CD4-positive, CD25-positive, alpha-beta regulatory T cell (primary cell): ENCODE measurements around the gene ENGASE. TPM values are rescaled to one million over a fixed set of nuclear protein-coding genes. Genes with fewer than 3 reads are reported as not detected.

Source experiments
- ATAC-seq, 2 donors: fragments of 150-1000 bp; cut with Tn5 transposase; one replicate each; pipeline ENCODE4 v1.10.0; 2021; ENCODE audit warnings: low read depth in 2 of 2, moderate number of reproducible peaks in 2 of 2, moderate library complexity in 1 of 2
- DNase-seq, 3 donors: peaks; one replicate each; pipeline versions ENCODE4 v3.0.0 to v3.0.0-alpha.2; 2012 to 2022; ENCODE audit warnings: mixed read lengths in 1 of 3
- H3K27ac ChIP-seq: one replicate; pipeline ENCODE4 v1.7.0; 2013; ENCODE audit warnings: mild to moderate bottlenecking, low read length; ENCODE audit not compliant: insufficient read depth, poor library complexity, severe bottlenecking
- H3K27me3 ChIP-seq: one replicate; pipeline ENCODE4 v1.7.0; 2013; ENCODE audit warnings: low read length; ENCODE audit not compliant: control insufficient read depth, insufficient read depth
- H3K36me3 ChIP-seq: one replicate; pipeline ENCODE4 v1.7.0; 2013; ENCODE audit warnings: mild to moderate bottlenecking, low read length, moderate library complexity; ENCODE audit not compliant: control insufficient read depth, insufficient read depth
- H3K4me1 ChIP-seq: 2 replicates; pipeline ENCODE4 v1.7.0; 2013; ENCODE audit warnings: mild to moderate bottlenecking, low read length; ENCODE audit not compliant: insufficient read depth, control insufficient read depth, poor library complexity, severe bottlenecking
- H3K4me3 ChIP-seq: one replicate; pipeline ENCODE4 v1.7.0; 2013; ENCODE audit warnings: low read depth, mild to moderate bottlenecking, low read length, moderate library complexity
- H3K9me3 ChIP-seq, 2 experiments: 1 replicate in 1 of 2; 2 replicates in 1 of 2; pipeline ENCODE4 v1.7.0; 2013; ENCODE audit warnings: low read length in 2 of 2, mild to moderate bottlenecking in 1 of 2, moderate library complexity in 1 of 2; ENCODE audit not compliant: control insufficient read depth in 2 of 2
- H3K27ac Mint-ChIP-seq, 3 donors: one replicate each; pipeline ENCODE4 v1.8.0; 2020 to 2022; ENCODE audit warnings: mild to moderate bottlenecking in 3 of 3, mixed read lengths in 3 of 3, moderate library complexity in 2 of 3
- H3K27me3 Mint-ChIP-seq: one replicate; pipeline ENCODE4 v1.8.0; 2022; ENCODE audit warnings: mild to moderate bottlenecking, mixed read lengths
- H3K36me3 Mint-ChIP-seq: one replicate; pipeline ENCODE4 v1.8.0; 2020; ENCODE audit warnings: mixed read lengths
- H3K4me1 Mint-ChIP-seq, 4 donors: one replicate each; pipeline ENCODE4 v1.8.0; 2020 to 2022; ENCODE audit warnings: mixed read lengths in 4 of 4, mild to moderate bottlenecking in 1 of 4
- H3K4me3 Mint-ChIP-seq, 4 donors: one replicate each; pipeline ENCODE4 v1.8.0; 2020 to 2022; ENCODE audit warnings: mild to moderate bottlenecking in 4 of 4, mixed read lengths in 4 of 4, moderate library complexity in 3 of 4
- H3K9me3 Mint-ChIP-seq, 7 donors: one replicate each; pipeline ENCODE4 v1.8.0; 2020 to 2022; ENCODE audit warnings: mixed read lengths in 7 of 7, mild to moderate bottlenecking in 3 of 7, moderate library complexity in 2 of 7
- polyA plus RNA-seq, 4 donors: library from polyadenylated mRNA; unstranded; fragments of 300-500 nt; fragmentation: Illumina TruSeq; gene quantifications; one replicate each; pipeline ENCODE4 v1.2.3, GENCODE V29; 2021
- total RNA-seq: library from RNA; stranded (reverse); gene quantifications from one replicate; pipeline ENCODE4 v1.2.3, GENCODE V29; 2022

ENGASE gene
- total and polyA plus RNA-seq, 5 donors from 2014 or later: 1.1 to 91.9 (median 2.6) TPM

DNA sequence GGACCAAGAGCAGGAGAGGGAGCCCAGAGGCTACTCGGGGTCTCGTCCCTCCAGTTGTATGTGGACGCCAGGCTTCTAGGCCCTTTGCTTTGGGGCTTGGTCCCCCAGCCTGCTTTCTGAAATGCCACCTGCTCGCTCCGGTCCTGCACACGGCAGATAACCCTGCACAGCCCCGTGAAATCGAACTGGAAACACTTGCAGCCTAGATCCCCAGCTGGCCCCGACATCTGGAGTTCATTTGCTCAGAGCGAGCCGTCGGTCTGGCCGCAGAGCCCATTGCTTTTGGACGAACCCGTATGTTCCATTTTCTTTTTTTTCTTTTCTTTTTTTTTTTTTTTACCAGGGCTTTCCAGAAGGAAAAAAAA is 27.7 kb upstream of the ENGASE start:
- peaks cover 0 to 1% (median 0%) of the 10 kb centered on the region in 7 donors for H3K9me3 Mint-ChIP-seq
- Histone ChIP-seq H3K27me3 (no peaks in the 10 kb centered on the region), H3K36me3 (no peaks in the 10 kb centered on the region), H3K9me3 (no peaks in the 10 kb centered on the region), H3K4me1 (no peaks in the 10 kb centered on the region), H3K4me3 (no peak overlapping the region), H3K27ac (no peak overlapping the region)
- H3K27me3 Mint-ChIP-seq: no peaks in the 10 kb centered on the region
- no peak for DNase-seq
- ATAC-seq: no peak
- no peak overlapping the region for H3K27ac Mint-ChIP-seq
- no peaks in the 10 kb centered on the region for H3K36me3 Mint-ChIP-seq
- no peak overlapping the region for H3K4me3 Mint-ChIP-seq
- peaks cover 0 to 9% (median 4%) of the 10 kb centered on the region in 4 donors for H3K4me1 Mint-ChIP-seq

DNA sequence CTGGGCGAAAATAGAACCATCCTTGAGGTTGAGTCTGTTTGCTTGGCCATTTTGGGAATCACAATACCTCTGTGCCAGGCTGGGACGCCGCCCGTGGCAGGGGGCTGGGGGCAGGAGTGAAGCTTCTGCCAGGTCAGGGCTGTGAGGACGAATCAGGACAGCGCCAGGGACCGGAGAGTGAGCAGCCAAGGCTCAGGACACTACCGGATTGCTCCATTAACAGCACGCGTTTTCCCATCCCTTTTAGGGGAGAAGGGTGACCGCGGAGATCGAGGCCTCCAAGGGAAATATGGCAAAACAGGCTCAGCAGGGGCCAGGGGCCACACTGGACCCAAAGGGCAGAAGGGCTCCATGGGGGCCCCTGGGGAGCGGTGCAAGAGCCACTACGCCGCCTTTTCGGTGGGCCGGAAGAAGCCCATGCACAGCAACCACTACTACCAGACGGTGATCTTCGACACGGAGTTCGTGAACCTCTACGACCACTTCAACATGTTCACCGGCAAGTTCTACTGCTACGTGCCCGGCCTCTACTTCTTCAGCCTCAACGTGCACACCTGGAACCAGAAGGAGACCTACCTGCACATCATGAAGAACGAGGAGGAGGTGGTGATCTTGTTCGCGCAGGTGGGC is 27.2 kb upstream of the ENGASE start:
- H3K27me3 Mint-ChIP-seq: no peaks in the 10 kb centered on the region
- H3K9me3 ChIP-seq: no peaks in the 10 kb centered on the region
- H3K9me3 Mint-ChIP-seq: peaks cover 0 to 1% (median 0%) of the 10 kb centered on the region in 7 donors
- H3K4me1 Mint-ChIP-seq: peaks cover 0 to 9% (median 4%) of the 10 kb centered on the region in 4 donors
- no peak overlapping the region for H3K27ac Mint-ChIP-seq
- H3K36me3 ChIP-seq: no peaks in the 10 kb centered on the region
- H3K27ac ChIP-seq: no peak overlapping the region
- H3K27me3 ChIP-seq: no peaks in the 10 kb centered on the region
- no peaks in the 10 kb centered on the region for H3K4me1 ChIP-seq
- ATAC-seq (no peak), DNase-seq (no peak)
- no peak overlapping the region for H3K4me3 Mint-ChIP-seq
- H3K4me3 ChIP-seq: no peak overlapping the region
- no peaks in the 10 kb centered on the region for H3K36me3 Mint-ChIP-seq

DNA sequence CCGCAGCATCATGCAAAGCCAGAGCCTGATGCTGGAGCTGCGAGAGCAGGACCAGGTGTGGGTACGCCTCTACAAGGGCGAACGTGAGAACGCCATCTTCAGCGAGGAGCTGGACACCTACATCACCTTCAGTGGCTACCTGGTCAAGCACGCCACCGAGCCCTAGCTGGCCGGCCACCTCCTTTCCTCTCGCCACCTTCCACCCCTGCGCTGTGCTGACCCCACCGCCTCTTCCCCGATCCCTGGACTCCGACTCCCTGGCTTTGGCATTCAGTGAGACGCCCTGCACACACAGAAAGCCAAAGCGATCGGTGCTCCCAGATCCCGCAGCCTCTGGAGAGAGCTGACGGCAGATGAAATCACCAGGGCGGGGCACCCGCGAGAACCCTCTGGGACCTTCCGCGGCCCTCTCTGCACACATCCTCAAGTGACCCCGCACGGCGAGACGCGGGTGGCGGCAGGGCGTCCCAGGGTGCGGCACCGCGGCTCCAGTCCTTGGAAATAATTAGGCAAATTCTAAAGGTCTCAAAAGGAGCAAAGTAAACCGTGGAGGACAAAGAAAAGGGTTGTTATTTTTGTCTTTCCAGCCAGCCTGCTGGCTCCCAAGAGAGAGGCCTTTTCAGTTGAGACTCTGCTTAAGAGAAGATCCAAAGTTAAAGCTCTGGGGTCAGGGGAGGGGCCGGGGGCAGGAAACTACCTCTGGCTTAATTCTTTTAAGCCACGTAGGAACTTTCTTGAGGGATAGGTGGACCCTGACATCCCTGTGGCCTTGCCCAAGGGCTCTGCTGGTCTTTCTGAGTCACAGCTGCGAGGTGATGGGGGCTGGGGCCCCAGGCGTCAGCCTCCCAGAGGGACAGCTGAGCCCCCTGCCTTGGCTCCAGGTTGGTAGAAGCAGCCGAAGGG is 26.4 kb upstream of the ENGASE start:
- H3K36me3 Mint-ChIP-seq: no peaks in the 10 kb centered on the region
- no peak overlapping the region for H3K4me3 Mint-ChIP-seq
- Histone ChIP-seq H3K4me1 (no peaks in the 10 kb centered on the region), H3K9me3 (no peaks in the 10 kb centered on the region), H3K27me3 (no peaks in the 10 kb centered on the region), H3K4me3 (no peak overlapping the region), H3K27ac (no peak overlapping the region), H3K36me3 (no peaks in the 10 kb centered on the region)
- DNase-seq (no peak), ATAC-seq (no peak)
- H3K4me1 Mint-ChIP-seq: peaks cover 0 to 9% (median 3%) of the 10 kb centered on the region in 4 donors
- H3K9me3 Mint-ChIP-seq: peaks cover 0 to 1% (median 0%) of the 10 kb centered on the region in 7 donors
- peaks cover under 1% of the 10 kb centered on the region for H3K27me3 Mint-ChIP-seq
- H3K27ac Mint-ChIP-seq: no peak overlapping the region

DNA sequence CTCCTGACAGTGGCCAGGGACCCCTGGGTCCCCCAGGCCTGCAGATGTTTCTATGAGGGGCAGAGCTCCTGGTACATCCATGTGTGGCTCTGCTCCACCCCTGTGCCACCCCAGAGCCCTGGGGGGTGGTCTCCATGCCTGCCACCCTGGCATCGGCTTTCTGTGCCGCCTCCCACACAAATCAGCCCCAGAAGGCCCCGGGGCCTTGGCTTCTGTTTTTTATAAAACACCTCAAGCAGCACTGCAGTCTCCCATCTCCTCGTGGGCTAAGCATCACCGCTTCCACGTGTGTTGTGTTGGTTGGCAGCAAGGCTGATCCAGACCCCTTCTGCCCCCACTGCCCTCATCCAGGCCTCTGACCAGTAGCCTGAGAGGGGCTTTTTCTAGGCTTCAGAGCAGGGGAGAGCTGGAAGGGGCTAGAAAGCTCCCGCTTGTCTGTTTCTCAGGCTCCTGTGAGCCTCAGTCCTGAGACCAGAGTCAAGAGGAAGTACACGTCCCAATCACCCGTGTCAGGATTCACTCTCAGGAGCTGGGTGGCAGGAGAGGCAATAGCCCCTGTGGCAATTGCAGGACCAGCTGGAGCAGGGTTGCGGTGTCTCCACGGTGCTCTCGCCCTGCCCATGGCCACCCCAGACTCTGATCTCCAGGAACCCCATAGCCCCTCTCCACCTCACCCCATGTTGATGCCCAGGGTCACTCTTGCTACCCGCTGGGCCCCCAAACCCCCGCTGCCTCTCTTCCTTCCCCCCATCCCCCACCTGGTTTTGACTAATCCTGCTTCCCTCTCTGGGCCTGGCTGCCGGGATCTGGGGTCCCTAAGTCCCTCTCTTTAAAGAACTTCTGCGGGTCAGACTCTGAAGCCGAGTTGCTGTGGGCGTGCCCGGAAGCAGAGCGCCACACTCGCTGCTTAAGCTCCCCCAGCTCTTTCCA is 25.5 kb upstream of the ENGASE start:
- no peak overlapping the region for H3K27ac Mint-ChIP-seq
- no peaks in the 10 kb centered on the region for H3K9me3 ChIP-seq
- peaks cover 9% of the 10 kb centered on the region for H3K27me3 Mint-ChIP-seq
- H3K4me3 ChIP-seq: no peak overlapping the region
- no peaks in the 10 kb centered on the region for H3K4me1 ChIP-seq
- H3K27me3 ChIP-seq: no peaks in the 10 kb centered on the region
- ATAC-seq (no peak), DNase-seq (no peak)
- peaks cover 1% of the 10 kb centered on the region for H3K36me3 Mint-ChIP-seq
- no peak overlapping the region for H3K27ac ChIP-seq
- peaks cover 0 to 9% (median 2%) of the 10 kb centered on the region in 4 donors for H3K4me1 Mint-ChIP-seq
- H3K9me3 Mint-ChIP-seq: peaks cover 0 to 8% (median 3%) of the 10 kb centered on the region in 7 donors
- no peaks in the 10 kb centered on the region for H3K36me3 ChIP-seq
- H3K4me3 Mint-ChIP-seq: no peak overlapping the region

DNA sequence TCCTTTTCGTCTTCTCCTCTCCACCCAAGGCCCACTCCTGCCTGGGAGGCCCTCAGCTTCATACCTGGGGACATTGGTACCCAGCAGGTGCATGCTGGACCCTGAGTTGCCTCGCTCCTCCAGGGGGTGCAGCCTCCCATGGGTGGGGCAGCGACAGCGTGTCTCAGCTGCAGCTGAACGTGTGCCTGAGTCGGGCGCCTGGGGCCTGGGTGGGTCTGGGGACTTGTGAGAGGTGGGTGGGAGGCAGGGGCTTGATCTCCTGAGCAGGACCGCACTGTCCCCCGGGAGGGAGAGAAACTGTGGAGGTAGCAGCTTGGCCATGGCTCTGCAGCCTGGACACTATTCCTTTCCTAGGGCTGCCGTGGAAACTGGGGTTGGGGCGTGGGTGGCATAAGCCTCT is 24.8 kb upstream of the ENGASE start:
- H3K9me3 ChIP-seq: peaks cover 0 to 2% of the 10 kb centered on the region in 2 experiments
- Mint-ChIP-seq H3K4me3 (no peak overlapping the region), H3K27me3 (peaks cover 10% of the 10 kb centered on the region), H3K36me3 (peaks cover 4% of the 10 kb centered on the region), H3K9me3 (peaks cover 0 to 15% (median 3%) of the 10 kb centered on the region in 7 donors), H3K27ac (no peak overlapping the region), H3K4me1 (peaks cover 0 to 9% (median 2%) of the 10 kb centered on the region in 4 donors)
- H3K4me1 ChIP-seq: no peaks in the 10 kb centered on the region
- H3K27ac ChIP-seq: no peak overlapping the region
- no peaks in the 10 kb centered on the region for H3K36me3 ChIP-seq
- no peak overlapping the region for H3K4me3 ChIP-seq
- DNase-seq (no peak), ATAC-seq (no peak)
- no peaks in the 10 kb centered on the region for H3K27me3 ChIP-seq

DNA sequence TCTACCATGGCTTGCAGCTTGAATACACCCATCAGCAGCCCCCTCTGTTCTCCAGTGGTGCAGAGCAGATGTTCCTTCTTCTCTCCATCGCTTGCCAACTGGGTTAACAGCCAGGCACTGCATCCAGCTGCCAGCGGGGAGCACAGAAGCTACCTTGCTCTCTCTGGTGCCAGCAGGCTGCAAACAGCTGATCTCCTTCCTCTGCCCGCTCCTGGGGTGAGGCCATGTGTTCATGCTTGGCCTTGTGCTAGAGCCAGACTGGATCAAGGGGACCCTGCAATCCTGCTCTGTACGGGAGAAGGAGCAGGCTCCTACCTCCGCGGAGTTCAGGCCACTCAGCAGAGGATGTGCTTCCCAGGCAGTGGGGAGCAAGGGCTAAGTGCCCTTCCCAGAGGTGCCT is 24.1 kb upstream of the ENGASE start:
- no peak overlapping the region for H3K4me3 ChIP-seq
- no peak for DNase-seq
- ATAC-seq: no peak
- H3K9me3 Mint-ChIP-seq: peaks cover 0 to 15% (median 3%) of the 10 kb centered on the region in 7 donors
- no peak overlapping the region for H3K27ac ChIP-seq
- H3K36me3 Mint-ChIP-seq: peaks cover 4% of the 10 kb centered on the region
- H3K9me3 ChIP-seq: peaks cover 0 to 2% of the 10 kb centered on the region in 2 experiments
- no peak overlapping the region for H3K4me3 Mint-ChIP-seq
- H3K4me1 Mint-ChIP-seq: peaks cover 0 to 5% (median 2%) of the 10 kb centered on the region in 4 donors
- H3K27me3 ChIP-seq: peaks cover 2% of the 10 kb centered on the region
- peaks cover 10% of the 10 kb centered on the region for H3K27me3 Mint-ChIP-seq
- no peaks in the 10 kb centered on the region for H3K36me3 ChIP-seq
- no peak overlapping the region for H3K27ac Mint-ChIP-seq
- H3K4me1 ChIP-seq: no peaks in the 10 kb centered on the region

DNA sequence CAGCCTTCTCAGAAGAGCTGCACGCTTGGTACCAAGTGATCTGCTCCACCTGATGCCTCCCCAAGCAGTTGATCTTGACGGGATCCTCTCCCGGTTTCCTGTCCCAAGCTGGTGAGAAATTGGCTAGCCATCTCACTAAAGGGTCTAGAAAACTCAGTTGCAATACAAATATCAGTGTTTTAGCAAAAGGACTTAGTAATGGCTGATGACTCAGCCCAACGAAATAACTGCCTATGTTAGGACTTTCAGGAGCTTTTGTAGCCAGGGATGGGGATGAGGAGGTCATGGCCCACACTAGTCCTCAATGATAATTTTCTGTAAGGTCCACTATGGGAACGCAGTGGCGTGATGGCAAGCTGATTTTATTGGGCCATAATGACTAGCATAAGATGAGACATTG is 23.3 kb upstream of the ENGASE start:
- Mint-ChIP-seq H3K9me3 (peaks cover 0 to 15% (median 3%) of the 10 kb centered on the region in 7 donors), H3K4me3 (no peak overlapping the region), H3K27me3 (peaks cover 16% of the 10 kb centered on the region), H3K36me3 (peaks cover 4% of the 10 kb centered on the region), H3K27ac (no peak overlapping the region), H3K4me1 (no peaks in the 10 kb centered on the region)
- H3K27me3 ChIP-seq: peaks cover 3% of the 10 kb centered on the region
- H3K36me3 ChIP-seq: no peaks in the 10 kb centered on the region
- no peaks in the 10 kb centered on the region for H3K4me1 ChIP-seq
- H3K4me3 ChIP-seq: no peak overlapping the region
- peaks cover 0 to 2% of the 10 kb centered on the region in 2 experiments for H3K9me3 ChIP-seq
- no peak overlapping the region for H3K27ac ChIP-seq
- no peak for DNase-seq
- ATAC-seq: no peak
